Neural progenitor cell (in vitro differentiated cells): ENCODE results near the gene TCL1B. TPM values are rescaled to one million over a fixed set of nuclear protein-coding genes. Genes with fewer than 3 reads are reported as not detected.
A peak's percentile ranks its signal among the peaks of the same experiment; 100 is the strongest.

ENCODE experiments used
- DNase-seq: peaks from one replicate; pipeline ENCODE4 v3.0.0-alpha.2; 2016; ENCODE audit warnings: low spot score
- H2AFZ ChIP-seq: fragments of 200-600 bp; sonication (generic); replicated peaks from 2 replicates; pipeline ENCODE4 v1.6.1; 2016; ENCODE audit warnings: antibody characterized with exemption
- H3F3A ChIP-seq: fragments of 200-600 bp; sonication (generic); 2 replicates; pipeline ENCODE4 v1.6.1; 2016; ENCODE audit warnings: antibody characterized with exemption, low read depth
- H3K27ac ChIP-seq: fragments of 200-600 bp; sonication (generic); 2 replicates; pipeline ENCODE4 v1.5.1; 2016; ENCODE audit warnings: mild to moderate bottlenecking
- H3K27me3 ChIP-seq: fragments of 200-600 bp; sonication (generic); 2 replicates; pipeline ENCODE4 v1.6.1; 2016; ENCODE audit warnings: mild to moderate bottlenecking, moderate library complexity
- H3K36me3 ChIP-seq: fragments of 200-600 bp; sonication (generic); 2 replicates; pipeline ENCODE4 v1.5.1; 2016
- H3K4me1 ChIP-seq: fragments of 200-600 bp; sonication (generic); 2 replicates; pipeline ENCODE4 v1.6.1; 2016; ENCODE audit warnings: mixed run types
- H3K4me2 ChIP-seq: fragments of 200-600 bp; sonication (generic); 2 replicates; pipeline ENCODE4 v1.6.1; 2016
- H3K4me3 ChIP-seq: fragments of 200-600 bp; sonication (generic); 2 replicates; pipeline ENCODE4 v1.5.1; 2016
- H3K79me2 ChIP-seq: fragments of 200-600 bp; sonication (generic); 2 replicates; pipeline ENCODE4 v1.6.1; 2016; ENCODE audit warnings: low read depth
- H3K9ac ChIP-seq: fragments of 200-600 bp; sonication (generic); 2 replicates; pipeline ENCODE4 v1.6.1; 2016
- H3K9me3 ChIP-seq: fragments of 200-600 bp; sonication (generic); 2 replicates; pipeline ENCODE4 v1.5.1; 2016; ENCODE audit warnings: low read depth
- H4K20me1 ChIP-seq: fragments of 200-600 bp; sonication (generic); 2 replicates; pipeline ENCODE4 v1.6.1; 2016; ENCODE audit warnings: low read depth
- H3K27ac Mint-ChIP-seq: 3 replicates; pipeline ENCODE4 v1.8.0; 2021; ENCODE audit warnings: mixed read lengths
- H3K27me3 Mint-ChIP-seq: 2 replicates; pipeline ENCODE4 v1.8.0; 2022; ENCODE audit warnings: low read depth, mild to moderate bottlenecking, inconsistent platforms, moderate library complexity, mixed read lengths; ENCODE audit not compliant: insufficient read depth
- H3K36me3 Mint-ChIP-seq: 3 replicates; pipeline ENCODE4 v1.8.0; 2021; ENCODE audit warnings: mixed read lengths
- H3K4me1 Mint-ChIP-seq: 3 replicates; pipeline ENCODE4 v1.8.0; 2021; ENCODE audit warnings: mixed read lengths
- H3K4me3 Mint-ChIP-seq: 3 replicates; pipeline ENCODE4 v1.8.0; 2021; ENCODE audit warnings: mild to moderate bottlenecking, moderate library complexity, mixed read lengths
- H3K9me3 Mint-ChIP-seq: 3 replicates; pipeline ENCODE4 v1.8.0; 2020; ENCODE audit warnings: mixed read lengths
- CTCF ChIP-seq: fragments of 200-600 bp; sonication (generic); IDR thresholded peaks from 2 replicates; pipeline ENCODE4 v1.5.1; 2017; ENCODE audit warnings: antibody characterized with exemption, mild to moderate bottlenecking
- EZH2 ChIP-seq: fragments of 200-600 bp; sonication (generic); IDR thresholded peaks from 2 replicates; pipeline ENCODE4 v1.6.1; 2017; ENCODE audit warnings: antibody characterized with exemption, mild to moderate bottlenecking, moderate library complexity
- EZH2phosphoT487 ChIP-seq: fragments of 200-600 bp; sonication (generic); IDR thresholded peaks from 2 replicates; pipeline ENCODE4 v1.6.1; 2017; ENCODE audit warnings: antibody characterized with exemption
- total RNA-seq: library from RNA; depleted of rRNA; stranded (reverse); fragments of >200 nt; gene quantifications from 2 replicates; pipeline ENCODE4 v1.2.3, GENCODE V29; 2015; ENCODE audit warnings: low replicate concordance

The TCL1B gene
- total RNA-seq, 1 donor from 2014 or later: not detected

GRCh38 chr14:95697764-95698163, 11.5 kb downstream of the TCL1B start:
- Histone ChIP-seq H3K9me3 (no peaks in the 10 kb centered on the region), H3K9ac (no peak overlapping the region), H3K4me2 (no peak overlapping the region), H3K4me1 (peaks cover 32% of the 10 kb centered on the region), H3K27ac (no peak overlapping the region), H4K20me1 (no peaks in the 10 kb centered on the region), H2AFZ (no peak overlapping the region), H3F3A (peaks cover 11% of the 10 kb centered on the region), H3K36me3 (no peaks in the 10 kb centered on the region), H3K79me2 (no peaks in the 10 kb centered on the region), H3K4me3 (no peak overlapping the region), H3K27me3 (no peaks in the 10 kb centered on the region)
- TF ChIP-seq EZH2: no peak
- peaks cover 5% of the 10 kb centered on the region for H3K27me3 Mint-ChIP-seq
- H3K4me1 Mint-ChIP-seq: peaks cover 6% of the 10 kb centered on the region
- no peak overlapping the region for H3K27ac Mint-ChIP-seq
- H3K36me3 Mint-ChIP-seq: no peaks in the 10 kb centered on the region
- H3K4me3 Mint-ChIP-seq: no peak overlapping the region
- DNase-seq: no peak
- H3K9me3 Mint-ChIP-seq: peaks cover 2% of the 10 kb centered on the region

GRCh38 chr14:95698287-95698686, 12.1 kb downstream of the TCL1B start:
- Histone ChIP-seq H3K4me3 (no peak overlapping the region), H3K36me3 (no peaks in the 10 kb centered on the region), H4K20me1 (no peaks in the 10 kb centered on the region), H3K9me3 (no peaks in the 10 kb centered on the region), H3K27ac (no peak overlapping the region), H3K79me2 (no peaks in the 10 kb centered on the region), H3K4me1 (peaks cover 28% of the 10 kb centered on the region), H2AFZ (no peak overlapping the region), H3K9ac (no peak overlapping the region), H3F3A (peaks cover 11% of the 10 kb centered on the region), H3K4me2 (no peak overlapping the region), H3K27me3 (no peaks in the 10 kb centered on the region)
- H3K27ac Mint-ChIP-seq: no peak overlapping the region
- TF ChIP-seq CTCF (no peak), EZH2 (no peak), EZH2phosphoT487 (no peak)
- no peak overlapping the region for H3K4me3 Mint-ChIP-seq
- no peaks in the 10 kb centered on the region for H3K36me3 Mint-ChIP-seq
- H3K27me3 Mint-ChIP-seq: peaks cover 4% of the 10 kb centered on the region
- no peak for DNase-seq
- H3K4me1 Mint-ChIP-seq: peaks cover 5% of the 10 kb centered on the region
- H3K9me3 Mint-ChIP-seq: peaks cover 2% of the 10 kb centered on the region

- Histone ChIP-seq H3K27me3 (no peaks in the 10 kb centered on the region), H3K9me3 (no peaks in the 10 kb centered on the region), H3F3A (peaks cover 11% of the 10 kb centered on the region), H3K4me2 (no peak overlapping the region), H3K4me3 (no peak overlapping the region), H3K4me1 (peaks cover 28% of the 10 kb centered on the region), H3K36me3 (no peaks in the 10 kb centered on the region), H3K9ac (no peak overlapping the region), H3K27ac (no peak overlapping the region), H4K20me1 (no peaks in the 10 kb centered on the region), H2AFZ (peak overlapping the region; percentile 88), H3K79me2 (no peaks in the 10 kb centered on the region)
- no peak overlapping the region for H3K27ac Mint-ChIP-seq
- H3K27me3 Mint-ChIP-seq: peaks cover 4% of the 10 kb centered on the region
- DNase-seq: no peak
- H3K36me3 Mint-ChIP-seq: no peaks in the 10 kb centered on the region
- H3K4me1 Mint-ChIP-seq: peaks cover 5% of the 10 kb centered on the region
- TF ChIP-seq EZH2 (no peak), CTCF (no peak), EZH2phosphoT487 (no peak)
- peaks cover 2% of the 10 kb centered on the region for H3K9me3 Mint-ChIP-seq
- H3K4me3 Mint-ChIP-seq: no peak overlapping the region
These were observed 13.2 kb downstream of the TCL1B start for GRCh38 chr14:95699412-95699811.

- DNase-seq: no peak
- Mint-ChIP-seq H3K9me3 (peaks cover 2% of the 10 kb centered on the region), H3K4me3 (no peak overlapping the region), H3K4me1 (peaks cover 5% of the 10 kb centered on the region), H3K27me3 (peaks cover 4% of the 10 kb centered on the region), H3K36me3 (no peaks in the 10 kb centered on the region), H3K27ac (no peak overlapping the region)
- no peaks in the 10 kb centered on the region for H3K36me3 ChIP-seq
- peaks cover 11% of the 10 kb centered on the region for H3F3A ChIP-seq
- no peaks in the 10 kb centered on the region for H3K27me3 ChIP-seq
- H3K4me2 ChIP-seq: peak overlapping the region; percentile 30
- H3K9ac ChIP-seq: no peak overlapping the region
- no peaks in the 10 kb centered on the region for H4K20me1 ChIP-seq
- H3K4me3 ChIP-seq: no peak overlapping the region
- TF ChIP-seq EZH2phosphoT487 (no peak), CTCF (no peak), EZH2 (no peak)
- H3K4me1 ChIP-seq: peaks cover 28% of the 10 kb centered on the region
- no peak overlapping the region for H2AFZ ChIP-seq
- no peaks in the 10 kb centered on the region for H3K79me2 ChIP-seq
- H3K27ac ChIP-seq: no peak overlapping the region
- no peaks in the 10 kb centered on the region for H3K9me3 ChIP-seq
These were observed 14.2 kb downstream of the TCL1B start for GRCh38 chr14:95700221-95700976.
